NCI-H146 (cell line): ENCODE measurements around the gene TBX5.

Experiments
- DNase-seq: peaks from one replicate; lab custom pipeline; 2025; lab: John Stamatoyannopoulos, UW

TBX5 gene

DNA sequence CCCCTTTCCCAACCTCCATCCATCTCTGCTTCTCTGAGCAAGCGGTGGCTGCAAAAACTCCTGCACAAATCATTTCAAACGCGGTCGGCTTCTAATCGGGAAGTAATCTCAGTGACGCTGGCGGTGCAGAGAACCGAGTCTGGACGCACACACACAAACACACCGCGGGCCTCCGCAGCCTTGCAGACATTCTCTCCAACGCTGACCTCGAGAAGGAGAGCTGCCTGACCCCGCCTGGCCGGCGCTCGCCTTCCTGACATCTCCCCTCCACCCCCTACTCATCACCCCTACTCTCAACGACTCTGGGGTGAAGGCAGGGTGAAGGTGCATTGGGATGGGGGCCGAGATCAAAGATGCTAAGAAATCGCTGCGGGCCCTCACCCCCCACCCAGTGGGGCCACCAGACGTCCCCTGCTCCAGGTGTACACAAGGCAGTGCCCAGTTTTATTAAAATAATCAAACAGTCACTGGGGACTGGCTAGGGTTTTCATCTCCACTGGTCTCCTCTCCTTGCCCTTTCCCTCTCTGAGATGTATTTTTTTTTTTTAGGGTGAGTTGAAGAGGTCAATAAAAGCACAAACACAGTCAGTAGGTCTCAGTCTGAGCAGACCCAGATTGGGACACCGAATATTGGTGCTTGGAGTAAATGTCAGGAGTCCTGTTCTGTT lies 506 bp upstream of the TBX5 start:
- no peak for DNase-seq

DNA sequence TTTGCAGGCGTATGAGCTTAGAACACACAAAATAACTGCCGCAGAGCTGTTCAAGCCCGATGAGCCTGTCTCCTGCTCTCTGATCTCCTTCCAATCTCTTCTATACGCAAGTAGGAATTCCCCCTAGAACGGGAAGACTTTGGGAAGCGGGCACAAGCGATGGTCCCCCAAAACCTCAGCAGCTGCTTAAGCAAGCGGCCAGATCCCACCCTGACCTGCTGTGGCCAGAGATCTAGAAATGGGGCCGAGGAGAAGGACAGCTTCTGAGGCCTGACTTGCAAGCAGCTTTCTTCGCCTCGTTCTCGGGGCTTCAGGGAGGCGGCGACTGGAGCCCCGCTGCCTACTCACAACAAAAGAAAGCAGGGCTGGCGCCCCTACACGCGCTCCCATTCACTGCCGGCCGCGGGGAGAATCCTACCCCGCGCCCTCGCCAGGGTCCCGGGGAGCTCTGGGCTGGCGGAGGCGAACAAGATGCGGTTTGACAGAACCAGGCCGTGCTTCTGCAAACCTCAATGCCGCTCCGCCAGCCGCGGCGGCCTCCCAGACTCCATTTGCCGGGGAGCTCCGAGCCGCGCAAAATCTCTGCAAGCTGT lies 922 bp downstream of the TBX5 start:
- DNase-seq, result no peak

DNA sequence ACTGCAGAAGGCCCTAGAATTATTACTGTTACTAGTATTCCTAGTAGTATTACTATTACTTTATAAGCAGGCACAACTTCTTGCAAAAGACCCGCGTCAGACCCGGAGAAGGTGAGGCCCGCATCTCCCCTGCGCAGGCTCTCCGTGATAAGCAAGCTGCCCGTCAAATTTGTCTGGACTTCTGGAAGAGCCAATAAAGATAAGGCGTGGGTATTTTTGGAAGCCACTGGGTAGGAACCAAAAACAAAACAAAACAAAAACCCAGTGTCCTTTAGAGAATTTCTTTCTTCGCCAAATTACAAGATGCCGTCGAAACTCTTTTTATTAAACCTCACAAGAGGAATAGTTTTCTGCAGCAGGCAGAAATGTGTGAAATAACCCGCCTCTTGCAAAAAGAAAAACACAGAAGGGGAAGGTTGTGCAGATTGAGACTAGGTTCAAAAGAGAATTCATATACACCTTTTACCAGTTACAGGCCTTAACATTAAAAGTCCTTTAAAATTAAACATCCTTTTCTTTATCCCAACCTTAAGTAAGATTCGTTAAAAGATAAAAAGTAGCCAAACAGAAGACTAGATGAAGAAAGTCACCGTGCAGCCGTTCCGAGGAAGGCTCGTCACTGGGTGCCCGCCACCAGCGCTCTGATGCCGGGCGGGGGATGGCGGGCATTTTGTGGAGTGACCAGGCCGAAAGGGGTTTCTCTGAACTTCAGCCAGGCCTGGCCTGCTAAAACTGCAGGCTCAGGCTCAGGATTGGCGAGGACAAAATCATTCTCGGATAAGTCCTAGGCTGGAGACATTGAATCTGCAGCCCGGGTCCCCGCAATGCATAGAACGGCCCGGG lies 1.6 kb downstream of the TBX5 start:
- no peak for DNase-seq

DNA sequence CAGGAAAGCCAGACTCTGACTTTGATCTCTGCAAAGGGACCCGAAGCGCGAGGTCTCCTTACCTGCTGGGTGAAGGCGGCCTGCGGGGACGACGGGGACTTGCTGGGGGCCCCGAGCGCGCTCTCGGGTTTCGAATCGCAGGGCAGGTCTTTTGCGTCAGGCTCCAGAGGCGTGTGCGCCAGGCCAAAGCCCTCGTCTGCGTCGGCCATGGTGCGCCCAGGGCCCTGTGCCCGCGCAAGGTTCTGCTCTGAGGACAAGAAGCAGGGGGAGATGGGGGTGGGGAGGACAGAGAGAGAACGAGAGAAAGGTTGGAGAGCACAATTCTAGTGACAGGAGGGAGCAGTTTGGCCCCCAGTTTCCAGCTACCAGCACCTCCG lies 2.3 kb downstream of the TBX5 start:
- DNase-seq, result no peak

DNA sequence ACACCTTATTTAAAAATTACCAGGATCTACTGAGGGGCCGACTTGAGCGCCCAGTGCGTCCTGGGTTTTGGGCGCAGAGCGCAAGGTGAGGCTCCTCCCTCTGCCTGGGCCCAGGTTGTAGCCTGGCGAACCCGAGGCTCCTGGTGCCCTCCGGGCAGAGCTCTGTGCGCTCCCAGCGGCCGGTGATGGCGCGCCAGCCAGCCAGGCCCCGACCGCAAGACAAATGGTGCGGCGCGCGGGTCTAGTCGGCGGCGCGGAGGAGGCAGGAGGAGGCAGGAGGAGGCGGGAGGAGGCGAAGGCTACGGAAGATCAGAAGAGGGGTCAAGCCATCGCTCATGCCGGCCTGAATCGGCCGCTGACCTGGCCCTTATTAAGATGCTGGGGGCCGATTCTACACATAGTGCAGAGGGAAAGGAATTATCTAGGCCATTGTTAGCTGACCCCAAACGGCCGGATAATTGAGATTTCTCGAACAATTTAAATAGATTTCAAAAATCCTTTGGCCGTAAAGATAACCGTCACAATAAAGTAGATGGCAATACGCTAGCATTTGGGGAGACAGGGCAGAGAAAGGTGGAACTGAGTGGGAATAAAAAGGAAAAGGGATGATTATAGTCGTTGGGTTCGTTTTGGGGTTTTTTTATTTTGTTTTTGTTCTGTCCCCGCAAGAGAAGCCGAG lies 2.8 kb downstream of the TBX5 start:
- DNase-seq, result no peak

DNA sequence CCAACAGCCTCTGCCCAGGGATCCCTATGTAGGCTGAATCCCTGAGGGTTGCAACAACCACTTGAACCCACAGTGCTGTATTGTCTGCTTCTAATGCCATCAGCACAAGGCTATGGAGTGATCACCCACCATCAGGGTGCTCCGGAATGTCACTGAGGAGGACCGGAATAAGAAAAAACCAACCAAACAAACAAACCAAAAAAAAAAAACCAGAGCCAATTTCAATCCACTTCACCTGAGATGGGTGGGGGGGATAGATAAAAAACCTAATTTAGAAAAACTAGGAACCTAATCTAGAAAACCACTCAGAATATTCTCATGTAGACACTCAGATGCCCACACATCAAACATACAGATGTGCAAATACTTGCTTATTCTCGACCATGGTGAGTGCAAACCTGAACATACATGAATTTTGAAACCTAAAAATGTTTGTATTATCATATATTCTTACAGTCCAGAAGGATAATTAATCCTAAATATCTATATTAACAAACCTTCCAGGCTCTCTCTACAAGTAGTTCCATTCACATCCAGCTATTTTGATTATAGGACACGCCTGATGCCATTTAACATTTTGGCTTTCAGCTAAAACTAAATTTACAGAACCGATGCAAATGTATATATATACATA lies 3.7 kb downstream of the TBX5 start:
- no peak for DNase-seq

DNA sequence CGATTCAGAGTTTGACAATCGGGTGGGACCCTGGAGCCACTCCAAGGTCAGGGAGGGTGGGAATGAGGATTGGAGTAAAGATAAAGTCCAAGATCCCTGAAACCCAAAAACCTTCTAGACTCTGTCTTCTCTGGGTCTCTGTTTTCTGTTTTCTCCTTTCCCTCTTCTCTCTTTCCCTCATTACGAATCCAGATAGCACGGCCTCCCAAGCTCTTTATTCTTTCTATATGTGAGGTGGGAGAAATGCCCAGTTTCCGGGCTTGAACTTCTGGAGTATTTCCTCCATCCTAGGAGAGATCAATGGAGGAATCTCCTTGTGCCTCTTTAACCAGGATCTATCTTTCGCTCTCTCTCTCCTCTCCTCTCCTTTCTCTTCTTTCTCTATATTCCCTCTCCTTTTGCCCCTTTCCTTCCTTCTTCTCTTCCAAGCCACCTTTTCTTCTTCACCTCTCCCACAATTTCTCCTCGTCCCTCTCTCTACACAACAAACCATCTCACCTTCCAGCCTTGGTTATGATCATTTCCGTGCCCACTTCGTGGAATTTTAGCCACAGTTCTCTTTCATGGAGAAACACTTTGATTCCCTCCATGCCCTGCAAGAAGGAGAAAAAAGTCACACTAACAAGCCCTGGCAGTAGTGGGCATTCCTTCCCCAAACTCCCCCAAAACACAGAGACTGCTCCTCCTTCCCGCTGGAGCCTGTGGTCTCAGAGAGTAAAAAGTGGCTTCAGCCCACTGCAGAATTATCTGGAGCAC lies 4.4 kb downstream of the TBX5 start:
- DNase-seq, result no peak

DNA sequence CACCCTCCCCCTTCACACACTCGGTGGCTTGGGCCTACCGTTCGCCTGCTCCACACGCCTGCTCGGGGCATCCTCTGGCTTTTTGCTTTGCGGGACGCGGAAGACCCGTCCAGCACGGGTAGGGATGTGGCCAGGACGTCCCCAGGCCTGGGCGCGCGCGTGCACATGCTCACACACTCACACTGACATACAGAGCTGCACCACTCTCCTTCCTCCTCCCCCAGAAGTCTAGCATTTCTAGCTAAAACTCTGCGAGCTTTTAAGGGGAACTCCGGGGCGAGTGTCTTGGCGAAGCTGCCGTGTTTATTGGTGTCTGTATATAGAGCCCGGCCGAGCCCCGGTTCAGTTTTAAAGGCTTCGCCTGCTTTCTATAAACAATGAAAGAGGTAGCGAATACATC lies 5.0 kb downstream of the TBX5 start:
- no peak for DNase-seq

DNA sequence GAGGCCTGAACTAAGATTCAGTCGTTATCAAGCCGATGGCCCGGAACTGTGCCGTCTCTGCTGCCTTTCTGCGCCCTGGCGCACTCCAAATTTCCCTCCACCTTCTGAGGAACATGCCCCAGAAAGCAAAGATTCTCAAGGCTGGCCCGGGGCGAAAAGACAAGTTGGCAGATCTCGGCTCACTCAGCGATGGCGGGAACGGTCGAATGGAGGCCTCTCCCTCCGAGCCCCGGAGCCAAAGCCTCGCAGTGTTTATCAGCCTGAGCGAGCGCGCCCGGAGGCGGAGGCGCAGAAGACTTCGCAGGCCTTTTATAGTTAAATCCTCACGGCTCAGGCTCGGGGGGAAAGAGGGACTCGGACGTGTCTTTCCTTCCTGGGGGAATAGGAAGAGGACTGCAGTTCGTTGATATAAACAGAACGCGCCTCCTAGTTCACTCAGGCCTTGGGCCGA lies 5.6 kb downstream of the TBX5 start:
- DNase-seq, result no peak

DNA sequence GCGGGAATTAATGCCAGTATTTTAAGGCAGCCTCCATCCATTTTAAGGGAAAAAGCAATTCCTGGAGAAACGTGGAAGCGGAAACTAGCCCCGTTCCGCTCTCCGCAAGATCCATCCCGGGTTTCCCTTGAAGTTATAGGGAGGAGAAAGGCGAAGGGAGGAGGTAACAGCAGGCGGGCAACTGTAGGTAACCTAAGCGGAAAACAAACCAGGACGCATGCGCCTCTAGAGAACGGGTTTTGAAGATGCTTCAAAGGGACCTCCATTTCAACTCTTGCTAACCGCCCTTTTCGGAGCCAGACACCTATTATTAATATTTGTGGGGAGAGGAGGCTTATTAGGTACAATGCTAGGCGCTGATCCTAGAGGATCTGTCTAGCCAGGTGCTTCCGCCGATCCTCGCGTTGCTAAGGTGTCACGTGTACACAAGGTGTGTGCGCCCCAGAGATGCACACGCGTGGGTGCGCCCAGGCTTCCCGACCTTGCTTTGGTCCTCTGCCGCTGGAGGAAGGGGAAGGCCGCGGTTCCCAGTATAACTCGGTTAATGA lies 6.2 kb downstream of the TBX5 start:
- DNase-seq, result no peak

DNA sequence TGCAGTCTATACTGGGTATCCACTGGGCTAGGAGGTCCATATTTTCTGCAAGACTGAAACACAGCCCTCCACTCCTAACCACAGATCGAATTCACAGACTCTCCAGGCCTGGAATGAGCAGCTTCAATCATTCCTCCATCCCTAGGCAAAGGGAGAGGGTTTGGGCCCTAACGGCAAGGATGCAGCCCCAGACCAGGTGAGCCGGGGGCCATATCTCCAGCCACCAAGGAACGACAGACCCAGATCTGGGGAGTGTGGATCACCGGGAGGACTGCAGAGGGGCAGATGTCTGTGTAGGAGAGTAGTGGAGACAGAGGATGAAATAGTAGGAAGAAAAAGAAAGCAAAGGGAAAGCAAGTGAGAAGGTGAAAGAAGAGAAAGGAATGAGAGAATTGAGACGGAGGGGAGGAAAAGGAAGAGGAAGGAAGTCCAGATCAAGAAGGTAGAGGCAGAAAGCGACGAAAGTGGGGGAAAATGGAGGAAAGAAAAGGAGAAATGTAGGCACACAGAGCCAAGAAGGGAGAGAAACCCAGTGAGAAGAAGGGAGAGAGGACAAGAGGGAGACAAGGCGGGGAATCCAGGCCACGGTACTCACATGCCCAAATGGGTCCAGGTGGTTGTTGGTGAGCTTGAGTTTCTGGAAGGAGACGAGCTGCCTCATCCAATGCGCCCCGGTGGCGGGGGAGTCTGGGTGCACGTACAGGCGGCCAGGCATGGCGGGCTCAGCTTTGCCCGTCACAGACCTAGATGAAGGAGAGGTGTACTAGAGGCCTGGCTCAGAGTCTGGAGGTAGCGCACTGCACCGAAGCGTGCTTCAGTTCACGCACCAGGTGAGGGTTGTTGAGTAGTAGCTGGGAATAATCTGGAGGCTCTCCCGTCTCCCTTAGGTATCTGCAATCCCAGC lies 7.7 kb downstream of the TBX5 start:
- DNase-seq, result no peak

DNA sequence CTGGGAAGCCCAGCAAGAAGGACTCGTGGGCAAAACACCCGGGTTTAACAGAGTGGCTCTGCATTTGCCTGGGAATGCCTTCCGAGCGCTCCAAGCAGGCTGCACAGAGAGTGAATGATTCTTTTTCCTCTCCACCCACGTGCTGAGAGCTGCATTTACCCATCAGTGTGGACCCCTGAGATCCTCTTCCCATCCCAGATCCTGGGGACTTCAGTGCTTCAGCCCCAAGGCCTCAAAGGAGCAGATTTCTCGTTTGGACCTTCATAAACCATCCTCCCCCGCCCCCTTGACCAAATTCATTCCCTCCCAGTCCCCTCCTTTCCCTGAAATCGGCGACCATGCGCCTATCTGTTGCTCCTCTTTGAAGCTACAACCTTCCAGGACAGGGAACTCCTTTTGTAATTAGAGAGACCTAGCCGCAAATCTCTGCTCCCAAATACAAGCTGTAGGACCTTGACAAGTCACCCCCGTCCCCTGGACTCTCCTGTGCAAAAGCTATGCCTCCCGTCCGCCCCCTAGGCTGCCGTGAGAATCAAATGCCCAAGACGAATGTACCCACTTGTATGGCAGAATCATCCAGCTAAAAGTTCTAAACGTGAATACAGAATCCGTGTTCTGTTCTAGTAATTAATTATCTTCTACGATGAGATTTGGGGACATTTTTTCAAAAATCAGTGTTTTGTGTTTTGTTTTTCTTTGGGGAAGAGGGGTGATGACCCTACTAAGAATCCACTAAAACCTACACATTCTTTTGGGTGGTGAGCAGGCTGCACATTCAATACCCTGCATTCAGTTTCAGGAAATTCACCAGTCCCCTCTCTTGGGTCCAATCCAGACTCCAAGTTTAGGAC lies 8.8 kb downstream of the TBX5 start:
- no peak for DNase-seq

DNA sequence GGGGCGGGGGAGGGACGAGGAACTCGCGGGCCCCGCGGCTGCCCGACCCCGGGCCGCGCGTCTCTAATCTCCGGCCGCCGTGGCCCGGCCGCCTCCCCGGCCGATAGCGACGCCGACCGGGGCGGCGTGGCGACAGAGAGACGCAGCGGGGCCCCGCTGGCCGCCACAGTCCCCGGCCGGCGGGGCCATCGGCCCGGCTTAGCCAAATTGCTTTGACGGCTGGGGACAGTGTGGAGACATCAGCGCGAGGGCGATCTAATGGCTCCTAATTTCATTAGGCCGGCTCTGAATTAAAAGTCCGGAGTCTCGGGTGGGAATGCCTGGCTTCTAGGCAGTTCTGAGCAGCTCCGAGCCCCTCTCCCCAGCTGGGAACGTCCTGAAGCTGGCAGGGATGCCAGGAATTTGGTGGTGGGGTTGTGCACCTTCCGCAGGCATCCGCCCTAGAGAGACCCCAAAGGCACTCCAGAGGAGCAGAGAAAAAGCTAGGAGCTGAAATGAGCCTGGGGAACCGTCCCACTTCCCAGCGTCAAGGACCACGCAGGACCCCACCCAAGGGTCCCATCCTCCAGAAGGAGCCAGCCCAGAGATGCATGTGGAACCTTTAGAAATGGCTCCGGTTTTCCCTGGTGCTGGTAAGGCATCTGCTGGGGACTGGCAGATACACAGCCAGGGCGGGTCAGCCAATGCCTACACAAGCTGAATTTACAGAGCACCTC lies 9.6 kb downstream of the TBX5 start:
- no peak for DNase-seq

DNA sequence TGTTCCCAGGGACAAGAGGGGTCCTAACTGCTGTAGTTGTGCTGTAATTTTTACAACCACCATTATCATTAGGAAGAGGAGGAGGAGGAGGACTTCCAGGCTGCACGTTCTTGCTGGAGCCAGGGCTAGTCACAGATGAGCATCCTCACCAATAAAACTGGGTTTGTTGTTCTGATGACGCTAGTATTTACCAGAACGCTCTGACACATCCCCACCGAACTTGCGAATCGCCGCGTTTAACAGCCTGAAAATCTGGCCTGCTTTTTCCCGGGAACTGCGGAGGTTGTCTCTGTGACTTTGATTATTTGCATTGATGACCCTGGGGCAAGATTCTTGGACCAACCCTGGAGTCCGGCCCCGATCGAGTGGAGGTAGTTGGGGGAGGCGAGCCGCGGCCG lies 10.2 kb downstream of the TBX5 start:
- no peak for DNase-seq

DNA sequence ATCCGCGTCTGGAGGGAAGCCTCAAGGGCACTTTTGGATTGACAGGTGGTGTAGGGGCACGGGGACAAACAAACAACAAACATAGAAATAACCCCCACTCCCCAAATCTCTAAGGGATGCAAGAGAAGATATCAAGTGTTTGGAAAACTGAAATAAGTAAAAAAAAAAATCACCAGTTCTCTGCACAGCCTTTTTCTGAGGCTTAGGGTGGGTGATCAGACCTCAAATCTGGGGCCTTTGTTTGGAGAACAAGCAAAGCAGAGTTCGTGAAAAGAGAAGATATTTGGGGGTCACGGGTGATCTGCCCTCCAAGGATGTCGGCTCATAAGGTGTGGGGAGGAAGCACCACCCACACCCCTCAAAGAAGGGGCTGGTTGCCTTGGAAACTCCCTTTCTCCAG lies 10.7 kb downstream of the TBX5 start:
- no peak for DNase-seq

DNA sequence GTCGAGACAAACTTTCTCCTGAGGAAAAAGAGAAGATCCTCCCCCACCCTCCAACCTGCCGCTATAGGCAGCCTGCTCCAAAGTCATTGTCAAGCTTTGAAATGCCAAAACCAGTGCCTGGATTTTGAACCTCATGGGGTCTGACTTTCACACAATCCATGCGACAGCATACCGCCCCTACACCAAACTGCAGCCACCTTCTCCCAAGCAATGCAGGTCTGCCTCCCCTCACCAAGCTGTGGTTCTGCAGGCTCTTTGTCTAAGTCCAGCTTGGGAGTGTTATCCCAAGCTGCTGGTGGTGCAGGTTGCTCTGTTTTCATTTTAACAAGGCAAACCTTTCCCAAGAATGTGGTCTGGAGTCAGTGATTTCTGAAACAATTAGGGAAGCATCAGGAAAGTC lies 12.4 kb downstream of the TBX5 start:
- no peak for DNase-seq

DNA sequence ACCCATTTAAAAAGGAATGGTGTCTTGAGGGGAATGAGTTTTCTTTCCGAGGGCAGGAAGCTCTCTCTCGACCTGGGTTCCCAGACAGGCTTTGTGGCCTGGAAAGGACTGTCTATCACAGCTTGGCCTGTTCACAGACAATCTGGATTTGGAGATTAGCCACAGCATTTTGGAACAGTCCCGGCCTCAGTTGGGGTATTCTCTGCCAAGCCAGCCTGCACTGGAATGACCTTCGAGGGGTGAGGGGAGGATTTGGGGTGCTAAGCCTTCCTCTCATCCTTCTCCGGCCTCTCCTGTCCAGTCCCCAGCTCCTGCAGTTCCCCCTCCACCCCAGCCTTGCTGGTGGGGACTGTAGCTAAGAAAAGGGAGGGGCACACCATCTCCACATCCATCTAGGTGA lies 13.0 kb downstream of the TBX5 start:
- DNase-seq, result no peak

DNA sequence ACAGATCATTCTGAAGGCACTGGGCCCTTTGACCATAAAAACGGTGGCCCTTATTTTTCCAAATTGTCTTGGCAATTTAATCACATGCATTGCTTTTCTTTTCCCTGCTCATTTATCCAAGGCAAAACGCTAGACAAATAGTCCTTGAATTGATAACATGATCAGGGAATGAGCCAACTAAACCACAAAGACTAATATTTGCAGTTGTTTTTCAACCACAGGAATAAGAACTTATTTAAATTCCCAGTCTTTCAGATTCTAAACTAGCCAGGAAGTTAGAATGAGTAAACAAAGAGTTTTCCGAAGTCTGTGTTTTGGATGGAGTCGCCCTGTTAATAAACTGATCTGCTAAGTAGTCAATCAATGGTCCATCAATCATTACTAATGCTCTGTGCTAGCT lies 14.9 kb downstream of the TBX5 start:
- DNase-seq, result no peak

DNA sequence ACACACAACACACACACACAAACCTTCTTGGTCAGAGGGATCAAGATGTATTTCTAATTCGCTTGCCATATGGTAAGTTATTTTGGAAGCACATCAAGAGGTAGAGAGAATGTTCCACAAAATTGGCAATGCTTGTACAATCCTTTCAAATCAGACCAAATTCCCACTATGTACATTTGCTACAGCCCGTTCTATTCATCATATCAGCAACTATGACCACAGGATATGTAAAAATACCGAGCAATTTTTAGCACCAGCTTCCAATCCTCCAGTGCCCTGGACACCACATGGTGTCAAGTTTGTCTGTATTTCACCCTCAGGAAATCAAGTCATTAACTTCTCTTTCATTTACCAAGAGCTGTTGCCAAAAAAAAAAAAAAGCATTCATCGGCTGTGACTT lies 21.2 kb downstream of the TBX5 start:
- no peak for DNase-seq
